ENCODE results near the gene DISC1.
"Not testable (repeated sequence)": the region's sequence is repeated elsewhere in the genome, so short reads cannot be mapped to it uniquely, and the experiment has no call there.

The DISC1 gene

GRCh38 chr1:231639819-231640218 is 13.2 kb downstream of the DISC1 start:
- DNase-seq (ENCODE audit: low read depth) = no peak

- DNase-seq (ENCODE audit: low read depth) = not testable (repeated sequence)
These were observed 14.9 kb downstream of the DISC1 start for GRCh38 chr1:231641444-231641843.

DNA sequence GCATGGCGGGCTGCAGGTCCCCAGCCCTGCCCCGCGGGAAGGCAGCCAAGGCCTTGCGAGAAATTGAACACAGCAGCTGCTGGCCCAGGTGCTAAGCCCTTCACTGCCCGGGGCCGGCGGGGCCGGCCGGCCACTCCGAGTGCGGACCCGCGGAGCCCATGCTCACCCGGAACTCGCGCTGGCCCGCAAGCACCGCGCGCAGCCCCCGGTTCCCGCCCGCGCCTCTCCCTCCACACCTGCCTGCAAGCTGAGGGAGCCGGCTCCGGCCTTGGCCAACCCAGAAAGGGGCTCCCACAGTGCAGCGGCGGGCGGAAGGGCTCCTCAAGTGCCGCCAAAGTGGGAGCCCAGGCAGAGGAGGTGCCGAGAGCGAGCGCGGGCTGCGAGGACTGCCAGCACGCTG is 15.5 kb downstream of the DISC1 start:
- not testable (repeated sequence) for DNase-seq (ENCODE audit: low read depth)

DNA sequence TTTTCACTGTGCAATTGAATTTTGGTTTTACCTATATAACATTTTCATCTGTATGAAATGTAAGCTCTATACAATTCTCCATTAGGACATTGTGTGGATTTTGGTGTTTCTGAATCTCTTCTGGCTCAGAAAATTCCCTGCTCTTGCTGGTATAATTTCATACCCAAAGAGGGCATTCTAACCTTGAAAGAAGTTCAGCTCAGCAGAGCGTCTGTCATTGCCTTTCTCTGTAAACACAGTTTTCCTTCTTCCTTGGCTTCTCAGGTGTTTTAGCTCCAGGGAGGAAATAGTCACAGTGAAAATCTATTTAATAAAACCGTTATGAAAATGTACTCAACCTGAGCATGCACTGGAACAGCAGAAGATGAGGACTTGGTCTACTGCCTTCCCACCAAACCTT is 16.0 kb downstream of the DISC1 start:
- no peak for DNase-seq (ENCODE audit: low read depth)

GRCh38 chr1:231643071-231643934 is 16.7 kb downstream of the DISC1 start:
- DNase-seq (ENCODE audit: low read depth) = no peak

GRCh38 chr1:231643935-231644237 is 17.3 kb downstream of the DISC1 start:
- no peak for DNase-seq (ENCODE audit: low read depth)

DNA sequence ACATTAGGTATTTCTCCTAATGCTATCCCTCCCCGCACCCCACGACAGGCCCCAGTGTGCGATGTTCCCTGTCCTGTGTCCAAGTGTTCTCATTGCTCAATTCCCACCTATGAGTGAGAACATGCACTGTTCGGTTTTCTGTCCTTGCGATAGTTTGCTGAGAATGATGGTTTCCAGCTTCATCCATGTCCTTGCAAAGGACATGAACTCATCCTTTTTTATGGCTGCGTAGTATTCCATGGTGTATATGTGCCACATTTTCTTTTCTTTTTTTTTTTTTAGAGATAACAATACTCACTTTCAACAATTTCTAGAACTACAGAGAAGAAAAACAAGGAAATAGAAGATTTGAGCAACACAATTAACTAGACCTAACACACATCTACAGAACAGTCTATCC is 19.0 kb downstream of the DISC1 start:
- not testable (repeated sequence) for DNase-seq (ENCODE audit: low read depth)

- not testable (repeated sequence) for DNase-seq (ENCODE audit: low read depth)
These were observed 19.6 kb downstream of the DISC1 start for GRCh38 chr1:231646165-231646564.

GRCh38 chr1:231651621-231652260 is 25.2 kb downstream of the DISC1 start:
- DNase-seq (ENCODE audit: low read depth) = not testable (repeated sequence)

- no peak for DNase-seq (ENCODE audit: low read depth)
These were observed 27.0 kb downstream of the DISC1 start for GRCh38 chr1:231653632-231654031.

DNA sequence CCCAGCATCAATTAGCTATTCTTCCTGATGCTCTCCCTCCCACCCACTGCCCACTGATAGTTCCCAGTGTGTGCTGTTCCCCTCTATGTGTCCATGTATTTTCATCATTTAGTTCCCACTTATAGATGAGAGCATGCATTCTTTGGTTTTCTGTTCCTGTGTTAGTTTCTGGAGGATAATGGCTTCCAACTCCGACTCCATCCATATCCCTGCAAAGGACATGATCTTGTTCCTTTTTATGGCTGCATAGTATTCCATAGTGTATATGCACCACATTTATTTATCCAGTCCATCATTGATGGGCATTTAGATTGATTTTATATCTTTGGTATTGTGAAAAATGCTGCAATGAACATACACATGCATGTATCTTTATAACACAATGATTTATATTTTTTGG is 30.2 kb downstream of the DISC1 start:
- DNase-seq (ENCODE audit: low read depth) = no peak

DNA sequence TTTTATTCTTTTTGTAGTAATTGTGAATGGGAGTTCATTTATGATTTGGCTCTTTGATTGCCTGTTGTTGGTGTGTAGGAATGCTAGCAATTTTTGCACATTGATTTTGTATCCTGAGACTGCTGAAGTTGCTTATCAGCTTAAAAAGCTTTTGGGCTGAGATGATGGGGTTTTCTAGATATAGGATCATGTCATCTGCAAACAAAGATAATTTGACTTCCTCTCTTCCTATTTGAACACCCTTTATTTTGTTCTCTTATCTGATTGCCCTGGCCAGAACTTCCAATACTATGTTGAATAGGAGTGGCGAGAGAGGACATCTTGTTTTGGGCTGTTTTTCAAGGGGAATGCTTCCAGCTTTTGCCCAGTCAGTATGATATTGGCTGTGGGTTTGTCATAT is 31.6 kb downstream of the DISC1 start:
- not testable (repeated sequence) for DNase-seq (ENCODE audit: low read depth)

DNA sequence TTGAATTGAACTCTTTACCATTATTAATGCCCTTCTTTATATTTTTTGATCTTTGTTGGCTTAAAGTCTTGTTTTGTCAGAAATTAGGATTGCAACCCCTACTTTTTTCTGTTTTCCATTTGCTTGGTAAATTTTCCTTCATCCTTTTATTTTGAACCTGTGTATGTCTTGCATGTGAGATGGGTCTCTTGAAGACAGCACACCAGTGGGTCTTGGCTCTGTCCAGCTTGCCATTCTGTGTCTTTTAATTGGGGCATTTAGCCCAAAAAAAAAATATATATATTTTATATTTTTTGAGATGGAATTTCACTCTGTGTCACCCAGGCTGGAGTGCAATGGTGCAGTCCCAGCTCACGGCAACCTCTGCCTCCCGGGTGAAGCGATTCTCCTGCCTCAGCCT is 33.6 kb downstream of the DISC1 start:
- DNase-seq (ENCODE audit: low read depth) = no peak

- DNase-seq (ENCODE audit: low read depth) = no peak
These were observed 36.7 kb downstream of the DISC1 start for GRCh38 chr1:231663211-231663792.

DNA sequence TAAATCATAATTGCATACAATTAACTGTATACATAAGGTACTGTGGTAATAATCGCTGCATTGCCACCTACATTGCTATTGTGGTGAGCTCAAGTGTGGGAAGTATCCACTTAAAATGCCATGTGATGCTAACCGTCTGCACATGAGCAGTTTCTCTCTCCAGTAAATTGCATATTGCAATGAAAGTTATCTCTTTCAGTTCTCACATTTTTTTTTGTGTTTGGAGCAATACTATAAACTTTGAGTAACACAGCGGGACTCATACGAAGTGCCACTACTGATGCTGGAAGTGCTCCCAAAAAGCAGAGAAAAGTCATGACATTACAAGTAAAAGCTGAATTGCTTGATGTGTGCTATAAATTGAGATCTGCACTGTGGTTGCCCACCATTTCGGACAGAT is 38.5 kb downstream of the DISC1 start:
- no peak for DNase-seq (ENCODE audit: low read depth)

- DNase-seq (ENCODE audit: low read depth) = no peak
These were observed 39.1 kb downstream of the DISC1 start for GRCh38 chr1:231665726-231666125.

DNA sequence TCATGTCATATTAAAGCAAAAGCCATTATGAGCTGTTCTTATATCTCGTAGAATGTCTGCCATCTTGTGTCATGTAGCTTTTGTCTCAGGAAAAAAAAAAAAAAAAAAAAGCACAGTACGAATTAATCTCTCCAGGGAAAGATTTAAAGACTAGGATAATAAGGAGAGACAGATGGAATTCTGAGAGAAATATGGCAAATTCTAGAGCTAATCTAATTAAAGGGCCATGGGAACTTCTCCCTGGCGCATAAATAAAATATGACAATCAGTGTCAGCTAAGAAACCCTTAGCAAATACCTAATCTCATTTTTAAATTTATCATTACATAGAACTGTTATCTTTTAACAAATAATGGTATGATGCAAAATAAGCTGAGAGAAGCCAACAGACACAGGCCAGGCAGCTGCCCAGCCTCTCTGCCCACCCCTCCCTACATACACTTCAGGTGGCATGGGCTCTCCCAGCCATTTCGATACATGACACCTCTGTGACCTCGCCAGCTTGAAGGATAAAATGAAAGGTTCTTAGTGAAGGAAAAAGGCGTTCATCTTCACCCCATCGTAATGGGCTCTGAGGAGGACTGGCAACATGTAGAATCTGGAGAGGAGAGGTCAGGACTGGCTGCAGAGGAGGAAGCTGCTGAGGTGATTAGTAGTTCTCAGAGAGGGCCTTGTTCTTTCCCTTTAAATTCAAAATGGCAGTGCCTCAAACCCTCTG is 39.8 kb downstream of the DISC1 start:
- no peak for DNase-seq (ENCODE audit: low read depth)

DNA sequence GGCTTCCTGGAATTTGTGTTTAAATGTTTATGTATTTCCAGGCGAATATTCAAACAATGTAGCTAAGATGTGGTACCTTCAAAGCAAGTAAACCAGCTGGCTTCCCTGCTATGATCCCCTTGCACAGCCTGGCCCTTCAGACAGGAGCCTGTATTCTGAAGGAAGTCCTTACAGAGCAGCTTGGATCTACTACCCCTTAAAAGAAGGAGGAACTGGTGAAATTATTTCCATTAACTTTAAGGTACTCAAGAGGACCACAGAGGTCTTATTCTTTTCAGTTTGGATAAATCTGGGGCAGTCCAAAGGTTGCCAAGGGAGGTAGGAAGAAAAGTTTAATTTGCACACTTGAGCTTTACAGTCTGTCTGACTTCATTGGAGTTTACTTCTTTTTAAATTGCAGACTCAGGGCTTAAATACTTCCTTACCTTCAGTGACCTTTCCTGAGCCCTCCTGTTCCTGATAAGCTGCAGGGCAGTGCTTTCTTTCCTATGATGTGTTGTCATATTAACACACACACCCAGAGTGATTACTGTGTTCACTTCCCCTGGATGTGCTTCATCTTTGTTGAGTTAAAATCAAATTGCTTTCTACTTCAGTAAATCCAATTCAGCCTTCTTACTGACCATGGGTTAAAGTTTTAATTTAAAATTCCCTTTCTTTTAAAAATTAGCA is 40.5 kb downstream of the DISC1 start:
- no peak for DNase-seq (ENCODE audit: low read depth)

GRCh38 chr1:231667896-231668506 is 41.4 kb downstream of the DISC1 start:
- no peak for DNase-seq (ENCODE audit: low read depth)

- DNase-seq (ENCODE audit: low read depth) = no peak
These were observed 42.2 kb downstream of the DISC1 start for GRCh38 chr1:231668826-231669225.

- DNase-seq (ENCODE audit: low read depth) = not testable (repeated sequence)
These were observed 43.5 kb downstream of the DISC1 start for GRCh38 chr1:231669864-231670621.

All from stromal cell of bone marrow (primary cell).